HepG2 (cell line): ENCODE results near the gene NKPD1. TPM values are rescaled to one million over a fixed set of nuclear protein-coding genes. Genes with fewer than 3 reads are reported as not detected.

Source experiments
- ADNP ChIP-seq: sonication (generic); formaldehyde crosslinking; IDR thresholded peaks from 2 replicates; pipeline ENCODE4 v1.4.0; 2020; ENCODE audit warnings: missing genetic modification reagents
- ARNT ChIP-seq: fragments of 450-650 bp; IDR thresholded peaks from 2 replicates; pipeline ENCODE4 v1.6.1; 2017
- BHLHE40 ChIP-seq: IDR thresholded peaks from 2 replicates; pipeline ENCODE4 v1.6.1; 2011; ENCODE audit warnings: low read length, improper control_type of control experiment
- GFI1 ChIP-seq: sonication (generic); formaldehyde crosslinking; IDR thresholded peaks from 2 replicates; pipeline ENCODE4 v1.5.0; 2020; ENCODE audit warnings: missing genetic modification reagents, mild to moderate bottlenecking, borderline replicate concordance
- KMT2B ChIP-seq: IDR thresholded peaks from 2 replicates; pipeline ENCODE4 v1.6.1; 2016; ENCODE audit warnings: missing genetic modification reagents, missing compliant biosample characterization
- NFRKB ChIP-seq: fragments of 450-650 bp; IDR thresholded peaks from 2 replicates; pipeline ENCODE4 v1.6.1; 2017
- NR2F6 ChIP-seq, 2 experiments: IDR thresholded peaks; 2 replicates each; pipeline ENCODE4 v1.6.1; 2016; ENCODE audit warnings: antibody characterized with exemption in 1 of 2, mild to moderate bottlenecking in 1 of 2
- RNF2 ChIP-seq: fragments of 450-650 bp; conservative IDR thresholded peaks from 2 replicates; pipeline ENCODE4 v1.6.1; 2016; ENCODE audit warnings: low read depth
- SOX6 ChIP-seq, 2 experiments: fragments of 450-650 bp in 1 of 2; sonication (generic) in 1 of 2; formaldehyde crosslinking in 1 of 2; IDR thresholded peaks; 2 replicates each; pipeline versions ENCODE4 v1.4.0 to v1.6.1; 2017 to 2020; ENCODE audit warnings: antibody characterized with exemption in 1 of 2, mild to moderate bottlenecking in 1 of 2, missing genetic modification reagents in 1 of 2
- SP2 ChIP-seq: sonication (generic); formaldehyde crosslinking; IDR thresholded peaks from 2 replicates; pipeline ENCODE4 v1.5.1; 2020; ENCODE audit warnings: mild to moderate bottlenecking, missing genetic modification reagents
- TEAD3 ChIP-seq: optimal IDR thresholded peaks from 2 replicates; pipeline ENCODE3; 2016; ENCODE audit warnings: borderline replicate concordance
- ZNF282 ChIP-seq: fragments of 450-650 bp; IDR thresholded peaks from 2 replicates; pipeline ENCODE4 v1.6.1; 2018; ENCODE audit not compliant: partially characterized antibody
- ZNF337 ChIP-seq: sonication (generic); formaldehyde crosslinking; IDR thresholded peaks from 2 replicates; pipeline ENCODE4 v1.5.1; 2020; ENCODE audit warnings: missing genetic modification reagents, low read depth, mild to moderate bottlenecking, borderline replicate concordance
- ZNF446 ChIP-seq: sonication (generic); formaldehyde crosslinking; IDR thresholded peaks from 2 replicates; pipeline ENCODE4 v1.5.0; 2020; ENCODE audit warnings: mild to moderate bottlenecking, missing genetic modification reagents
- ZNF670 ChIP-seq: sonication (generic); formaldehyde crosslinking; IDR thresholded peaks from 2 replicates; pipeline ENCODE4 v1.8.0; 2022; ENCODE audit warnings: mild to moderate bottlenecking, missing genetic modification reagents, borderline replicate concordance
- ZNF674 ChIP-seq: sonication (generic); formaldehyde crosslinking; IDR thresholded peaks from 2 replicates; pipeline ENCODE4 v1.5.0; 2020; ENCODE audit warnings: low read depth, mild to moderate bottlenecking, missing genetic modification reagents
- ZNF850 ChIP-seq: sonication (generic); formaldehyde crosslinking; conservative IDR thresholded peaks from 2 replicates; pipeline ENCODE4 v1.9.0; 2021; ENCODE audit warnings: mild to moderate bottlenecking, missing genetic modification reagents
- ZNF879 ChIP-seq: sonication (generic); formaldehyde crosslinking; IDR thresholded peaks from 2 replicates; pipeline ENCODE4 v1.8.1; 2023; ENCODE audit warnings: missing genetic modification reagents
- polyA plus RNA-seq, 8 experiments: library from polyadenylated mRNA; depleted of rRNA in 3 of 8; stranded (reverse) in 7 of 8; unstranded in 1 of 8; fragments of >200 nt; fragmentation: Illumina TruSeq in 4 of 8; extraction: Trizol in 4 of 8; gene quantifications; 2 replicates each; pipeline versions ENCODE4 v1.2.1 to v1.2.3, GENCODE V29; 2011 to 2016; ENCODE audit warnings: low read depth in 4 of 8, missing spikeins in 1 of 8, mixed read lengths in 1 of 8; ENCODE audit not compliant: insufficient read depth in 1 of 8
- total RNA-seq, 5 experiments: library from RNA; depleted of rRNA; stranded (reverse); fragments of >200 nt; fragmentation: Illumina TruSeq; extraction: Trizol; gene quantifications; 2 replicates each; pipeline ENCODE4 v1.2.3, GENCODE V29; 2016; ENCODE audit warnings: low read depth in 1 of 5
- TF ChIP-seq, protein P1 (sequence below): sonication (generic); formaldehyde crosslinking; IDR thresholded peaks from 2 replicates; pipeline ENCODE4 v1.4.0; 2020; ENCODE audit warnings: missing genetic modification reagents
- TF ChIP-seq, protein P2 (sequence below): sonication (generic); formaldehyde crosslinking; IDR thresholded peaks from 2 replicates; pipeline ENCODE4 v1.9.0; 2021; ENCODE audit warnings: missing genetic modification reagents, mild to moderate bottlenecking, borderline replicate concordance
- TF ChIP-seq, protein P3 (sequence below), 2 experiments: sonication (generic) in 1 of 2; formaldehyde crosslinking in 1 of 2; IDR thresholded peaks; 2 replicates each; pipeline versions ENCODE4 v1.5.1 to v1.6.1; 2011 to 2020; ENCODE audit warnings: borderline replicate concordance in 1 of 2, low read depth in 1 of 2, low read length in 1 of 2, mild to moderate bottlenecking in 1 of 2, missing genetic modification reagents in 1 of 2, moderate library complexity in 1 of 2
- TF ChIP-seq, protein P4 (sequence below): fragments of 450-650 bp; IDR thresholded peaks from 2 replicates; pipeline ENCODE4 v1.6.1; 2017
- TF ChIP-seq, protein P5 (sequence below): sonication (generic); formaldehyde crosslinking; IDR thresholded peaks from 2 replicates; pipeline ENCODE4 v1.4.0; 2020; ENCODE audit warnings: mild to moderate bottlenecking, missing genetic modification reagents

NKPD1 gene
- total and polyA plus RNA-seq, 2 of the 13 experiments (the other 11 are each of a cell fraction or from before 2014, with no cell fraction given), result 0.03 TPM; not detected in 1

DNA sequence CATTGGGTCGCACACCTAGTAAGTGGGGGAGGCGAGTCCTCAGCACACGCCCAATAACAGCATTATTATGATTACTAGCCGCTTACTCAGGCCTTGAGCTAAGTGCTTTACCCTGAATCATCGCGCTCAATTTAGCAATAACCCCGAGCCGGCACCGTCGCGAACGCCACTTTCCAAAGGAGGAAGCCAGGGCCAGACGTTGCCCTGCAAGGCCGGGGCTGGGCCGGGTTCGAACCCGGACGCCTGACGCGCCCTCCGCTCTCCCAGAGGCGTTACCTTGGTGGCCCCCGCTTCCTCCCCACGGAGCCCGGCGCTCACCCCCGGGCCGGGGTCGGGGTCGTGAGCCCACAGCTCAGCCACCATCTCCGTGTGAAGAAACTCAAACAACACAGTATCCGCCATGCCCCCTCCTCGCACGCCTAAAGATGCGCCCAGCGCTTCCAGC is 17.1 kb upstream of the NKPD1 start, which contains the start of gene TRAPPC6A (continued):
- no peak for TF ChIP-seq ADNP (CRISPR knock-in tag)
- no peak for TF ChIP-seq ZNF282
- TF ChIP-seq KMT2B, result 0 out of 2 replicates have a peak, but pooled peaks have one; percentile 19
- no peak for TF ChIP-seq SP2
- TF ChIP-seq, protein P1, sequence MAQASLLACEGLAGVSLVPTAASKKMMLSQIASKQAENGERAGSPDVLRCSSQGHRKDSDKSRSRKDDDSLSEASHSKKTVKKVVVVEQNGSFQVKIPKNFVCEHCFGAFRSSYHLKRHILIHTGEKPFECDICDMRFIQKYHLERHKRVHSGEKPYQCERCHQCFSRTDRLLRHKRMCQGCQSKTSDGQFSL (CRISPR knock-in tag), result no peak
- no peak for TF ChIP-seq RNF2
- no peak for TF ChIP-seq GFI1 (CRISPR knock-in tag)
- no peak for TF ChIP-seq TEAD3
- TF ChIP-seq ZNF879, result no peak
- TF ChIP-seq ZNF850 (CRISPR knock-in tag), result no peak
- TF ChIP-seq, protein P2, sequence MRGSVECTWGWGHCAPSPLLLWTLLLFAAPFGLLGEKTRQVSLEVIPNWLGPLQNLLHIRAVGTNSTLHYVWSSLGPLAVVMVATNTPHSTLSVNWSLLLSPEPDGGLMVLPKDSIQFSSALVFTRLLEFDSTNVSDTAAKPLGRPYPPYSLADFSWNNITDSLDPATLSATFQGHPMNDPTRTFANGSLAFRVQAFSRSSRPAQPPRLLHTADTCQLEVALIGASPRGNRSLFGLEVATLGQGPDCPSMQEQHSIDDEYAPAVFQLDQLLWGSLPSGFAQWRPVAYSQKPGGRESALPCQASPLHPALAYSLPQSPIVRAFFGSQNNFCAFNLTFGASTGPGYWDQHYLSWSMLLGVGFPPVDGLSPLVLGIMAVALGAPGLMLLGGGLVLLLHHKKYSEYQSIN (CRISPR knock-in tag), result no peak
- TF ChIP-seq BHLHE40, result no peak
- no peak for TF ChIP-seq NR2F6 (IDR thresholded peaks at IDR 0.05)
- no peak for TF ChIP-seq NR2F6 (CRISPR knock-in tag; IDR thresholded peaks at IDR 0.05)
- no peak for TF ChIP-seq ZNF337 (CRISPR knock-in tag)
- TF ChIP-seq, protein P3, sequence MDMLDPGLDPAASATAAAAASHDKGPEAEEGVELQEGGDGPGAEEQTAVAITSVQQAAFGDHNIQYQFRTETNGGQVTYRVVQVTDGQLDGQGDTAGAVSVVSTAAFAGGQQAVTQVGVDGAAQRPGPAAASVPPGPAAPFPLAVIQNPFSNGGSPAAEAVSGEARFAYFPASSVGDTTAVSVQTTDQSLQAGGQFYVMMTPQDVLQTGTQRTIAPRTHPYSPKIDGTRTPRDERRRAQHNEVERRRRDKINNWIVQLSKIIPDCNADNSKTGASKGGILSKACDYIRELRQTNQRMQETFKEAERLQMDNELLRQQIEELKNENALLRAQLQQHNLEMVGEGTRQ (IDR thresholded peaks at IDR 0.05; ENCODE audit: low read depth, low read length), result no peak
- TF ChIP-seq, protein P3 (CRISPR knock-in tag; IDR thresholded peaks at IDR 0.05; ENCODE audit: borderline replicate concordance), result no peak
- no peak for TF ChIP-seq ZNF674 (CRISPR knock-in tag)
- no peak for TF ChIP-seq NFRKB
- TF ChIP-seq SOX6 (IDR thresholded peaks at IDR 0.05), result no peak
- TF ChIP-seq SOX6 (CRISPR knock-in tag; IDR thresholded peaks at IDR 0.05), result peak; percentile 66
- no peak for TF ChIP-seq ZNF670 (CRISPR knock-in tag)
- TF ChIP-seq ARNT, result no peak
- TF ChIP-seq, protein P4, sequence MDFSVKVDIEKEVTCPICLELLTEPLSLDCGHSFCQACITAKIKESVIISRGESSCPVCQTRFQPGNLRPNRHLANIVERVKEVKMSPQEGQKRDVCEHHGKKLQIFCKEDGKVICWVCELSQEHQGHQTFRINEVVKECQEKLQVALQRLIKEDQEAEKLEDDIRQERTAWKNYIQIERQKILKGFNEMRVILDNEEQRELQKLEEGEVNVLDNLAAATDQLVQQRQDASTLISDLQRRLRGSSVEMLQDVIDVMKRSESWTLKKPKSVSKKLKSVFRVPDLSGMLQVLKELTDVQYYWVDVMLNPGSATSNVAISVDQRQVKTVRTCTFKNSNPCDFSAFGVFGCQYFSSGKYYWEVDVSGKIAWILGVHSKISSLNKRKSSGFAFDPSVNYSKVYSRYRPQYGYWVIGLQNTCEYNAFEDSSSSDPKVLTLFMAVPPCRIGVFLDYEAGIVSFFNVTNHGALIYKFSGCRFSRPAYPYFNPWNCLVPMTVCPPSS, result no peak
- TF ChIP-seq ZNF446 (CRISPR knock-in tag), result no peak
- TF ChIP-seq, protein P5, sequence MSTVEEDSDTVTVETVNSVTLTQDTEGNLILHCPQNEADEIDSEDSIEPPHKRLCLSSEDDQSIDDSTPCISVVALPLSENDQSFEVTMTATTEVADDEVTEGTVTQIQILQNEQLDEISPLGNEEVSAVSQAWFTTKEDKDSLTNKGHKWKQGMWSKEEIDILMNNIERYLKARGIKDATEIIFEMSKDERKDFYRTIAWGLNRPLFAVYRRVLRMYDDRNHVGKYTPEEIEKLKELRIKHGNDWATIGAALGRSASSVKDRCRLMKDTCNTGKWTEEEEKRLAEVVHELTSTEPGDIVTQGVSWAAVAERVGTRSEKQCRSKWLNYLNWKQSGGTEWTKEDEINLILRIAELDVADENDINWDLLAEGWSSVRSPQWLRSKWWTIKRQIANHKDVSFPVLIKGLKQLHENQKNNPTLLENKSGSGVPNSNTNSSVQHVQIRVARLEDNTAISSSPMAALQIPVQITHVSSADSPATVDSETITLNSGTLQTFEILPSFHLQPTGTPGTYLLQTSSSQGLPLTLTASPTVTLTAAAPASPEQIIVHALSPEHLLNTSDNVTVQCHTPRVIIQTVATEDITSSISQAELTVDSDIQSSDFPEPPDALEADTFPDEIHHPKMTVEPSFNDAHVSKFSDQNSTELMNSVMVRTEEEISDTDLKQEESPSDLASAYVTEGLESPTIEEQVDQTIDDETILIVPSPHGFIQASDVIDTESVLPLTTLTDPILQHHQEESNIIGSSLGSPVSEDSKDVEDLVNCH, result no peak
